ENCODE results near the gene GRIK3. TPM values are rescaled to one million over a fixed set of nuclear protein-coding genes. Genes with fewer than 3 reads are reported as not detected.

Gene GRIK3
- total RNA-seq, 1 experiment from 2014 or later = 5.5 TPM

GRCh38 chr1:36754366-36754765, 279.9 kb downstream of the GRIK3 start:
- H3K27ac Mint-ChIP-seq = no peak overlapping the region
- DNase-seq (ENCODE audit: low spot score) = no peak
- peaks cover under 1% of the 10 kb centered on the region for H3K36me3 Mint-ChIP-seq
- CTCF ChIA-PET = no interaction called here
- POLR2A ChIA-PET = no interaction called here
- no peak overlapping the region for H3K4me3 Mint-ChIP-seq
- TF ChIP-seq AR (CRISPR knock-in tag; IDR thresholded peaks at IDR 0.05) = no peak
- no peak for TF ChIP-seq NFATC4 (CRISPR knock-in tag; IDR thresholded peaks at IDR 0.05)
- no peak for TF ChIP-seq SMAD3 (CRISPR knock-in tag; IDR thresholded peaks at IDR 0.05; ENCODE audit: borderline replicate concordance)
- no peak for TF ChIP-seq AFF4 (CRISPR knock-in tag; IDR thresholded peaks at IDR 0.05; ENCODE audit: borderline replicate concordance)
- TF ChIP-seq GABPB1 (CRISPR knock-in tag; IDR thresholded peaks at IDR 0.05) = no peak
- no peak for TF ChIP-seq PRDM15 (CRISPR knock-in tag; IDR thresholded peaks at IDR 0.05)
- no peak for TF ChIP-seq ERG (CRISPR knock-in tag; IDR thresholded peaks at IDR 0.05)
- no peak for TF ChIP-seq FOXK1 (CRISPR knock-in tag; IDR thresholded peaks at IDR 0.05)
- TF ChIP-seq ZNF121 (CRISPR knock-in tag; IDR thresholded peaks at IDR 0.05) = no peak
- TF ChIP-seq NR1H2 (CRISPR knock-in tag; IDR thresholded peaks at IDR 0.05) = no peak
- TF ChIP-seq E2F5 (CRISPR knock-in tag; IDR thresholded peaks at IDR 0.05) = no peak
- TF ChIP-seq FOXJ3 (CRISPR knock-in tag; IDR thresholded peaks at IDR 0.05; ENCODE audit: borderline replicate concordance) = no peak
- no peak for TF ChIP-seq PRRX2 (CRISPR knock-in tag; IDR thresholded peaks at IDR 0.05)
- TF ChIP-seq MLX (CRISPR knock-in tag; IDR thresholded peaks at IDR 0.05) = no peak
- peaks cover under 1% of the 10 kb centered on the region for H3K9me3 Mint-ChIP-seq
- ATAC-seq = no peak
- H3K4me1 Mint-ChIP-seq = peaks cover 15% of the 10 kb centered on the region
- peaks cover 15% of the 10 kb centered on the region for H3K27me3 Mint-ChIP-seq (ENCODE audit: low read depth)

Measured in WTC11 (cell line).